Tibial nerve (tissue), 4 donors: ENCODE data around the gene NBEA. TPM values are rescaled to one million over a fixed set of nuclear protein-coding genes. Genes with fewer than 3 reads are reported as not detected.

Source experiments
- DNase-seq, 2 donors: peaks; one replicate each; pipeline ENCODE4 v3.0.0-alpha.2; 2019; ENCODE audit warnings: low spot score in 2 of 2
- H3K27ac ChIP-seq, 4 donors: fragments of 200-600 bp; sonication (generic) in 3 of 4; one replicate each; pipeline ENCODE4 v1.5.1; 2017 to 2019; ENCODE audit warnings: mild to moderate bottlenecking in 1 of 4
- H3K27me3 ChIP-seq, 2 donors: fragments of 200-600 bp; sonication (generic) in 1 of 2; one replicate each; pipeline versions ENCODE4 v1.5.1 to v1.6.0; 2017 to 2019
- H3K36me3 ChIP-seq, 3 donors: fragments of 200-600 bp; sonication (generic); one replicate each; pipeline ENCODE4 v1.5.1; 2018 to 2019
- H3K4me1 ChIP-seq, 4 donors: fragments of 200-600 bp; sonication (generic) in 3 of 4; one replicate each; pipeline ENCODE4 v1.5.1; 2017 to 2019
- H3K4me3 ChIP-seq, 4 donors: fragments of 200-600 bp; sonication (generic) in 3 of 4; one replicate each; pipeline ENCODE4 v1.5.1; 2017 to 2019; ENCODE audit warnings: mild to moderate bottlenecking in 1 of 4, moderate library complexity in 1 of 4
- H3K9me3 ChIP-seq, 4 donors: fragments of 200-600 bp; sonication (generic) in 3 of 4; one replicate each; pipeline ENCODE4 v1.5.1; 2017 to 2019
- EP300 ChIP-seq, 2 donors: sonication (generic); formaldehyde crosslinking; IDR thresholded peaks; one replicate each; pipeline ENCODE4 v1.6.1; 2017; ENCODE audit warnings: antibody characterized with exemption in 2 of 2, mild to moderate bottlenecking in 1 of 2
- POLR2A ChIP-seq, 2 donors: fragments of 450-650 bp; IDR thresholded peaks; one replicate each; pipeline ENCODE4 v1.6.1; 2017; ENCODE audit warnings: antibody characterized with exemption in 2 of 2, mild to moderate bottlenecking in 2 of 2, moderate library complexity in 2 of 2
- WGBS, 2 donors: methylation state at CpG; one replicate each; pipeline ENCODE4 v1.1.5; 2018; 5-methylcytosine and 5-hydroxymethylcytosine counted together
- total RNA-seq, 4 donors: library from RNA; depleted of rRNA; stranded (reverse); fragments of >200 nt; gene quantifications; one replicate each; pipeline ENCODE4 v1.1.0, GENCODE V29; 2016
- TF ChIP-seq, protein P1 (sequence below), 5 experiments: fragments of 200-600 bp in 3 of 5; fragments of 450-650 bp in 2 of 5; sonication (generic) in 3 of 5; IDR thresholded peaks; one replicate each; pipeline ENCODE4 v1.5.1; 2016 to 2019; ENCODE audit warnings: antibody characterized with exemption in 5 of 5, mild to moderate bottlenecking in 3 of 5, moderate library complexity in 2 of 5

The NBEA gene
- total RNA-seq, 4 donors from 2014 or later, result 9.0 to 11.9 (median 10.5) TPM

DNA sequence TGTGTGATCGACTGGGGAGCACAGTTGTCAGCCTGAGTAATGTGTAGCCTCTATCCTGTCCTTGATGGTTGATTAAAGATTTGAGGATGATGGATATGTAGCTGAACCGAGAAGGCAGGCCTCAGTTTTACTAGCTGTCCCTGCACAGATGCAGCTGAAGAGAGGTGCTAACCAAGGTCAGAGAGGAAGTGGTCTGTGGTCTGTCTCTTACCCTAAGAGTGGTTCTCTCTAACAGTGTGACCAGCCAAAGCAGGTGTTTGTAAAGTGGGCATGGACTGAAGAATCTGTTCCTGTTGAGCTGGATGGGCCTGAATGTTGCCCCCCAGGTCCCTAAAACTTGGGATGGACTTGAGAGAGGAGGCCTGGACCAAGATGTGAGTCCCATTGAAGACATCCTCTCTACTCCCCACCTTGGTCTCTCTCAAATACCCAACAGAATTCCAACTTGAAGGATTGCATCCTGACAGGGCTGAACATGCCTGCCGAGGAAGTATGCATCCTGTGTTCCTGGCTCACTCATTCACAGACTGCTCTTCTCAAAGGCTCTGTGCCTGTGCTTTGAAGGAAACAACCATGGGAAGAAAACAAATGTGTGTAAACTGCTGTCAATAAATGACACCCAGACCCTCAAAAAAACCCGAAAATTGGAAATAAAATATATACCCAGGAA lies 310.6 kb downstream of the NBEA start:
- Histone ChIP-seq H3K4me3 (no peak overlapping the region), H3K27ac (no peak overlapping the region), H3K9me3 (no peaks in the 10 kb centered on the region), H3K36me3 (peaks cover 0 to 55% (median 0%) of the 10 kb centered on the region in 3 donors), H3K4me1 (no peaks in the 10 kb centered on the region), H3K27me3 (no peaks in the 10 kb centered on the region)
- DNase-seq, result no peak
- 87 to 91% methylated on average over 4 of the region's 4 CpGs for WGBS, 2 donors
- TF ChIP-seq POLR2A (IDR thresholded peaks at IDR 0.05), result no peak
- TF ChIP-seq, protein P1, sequence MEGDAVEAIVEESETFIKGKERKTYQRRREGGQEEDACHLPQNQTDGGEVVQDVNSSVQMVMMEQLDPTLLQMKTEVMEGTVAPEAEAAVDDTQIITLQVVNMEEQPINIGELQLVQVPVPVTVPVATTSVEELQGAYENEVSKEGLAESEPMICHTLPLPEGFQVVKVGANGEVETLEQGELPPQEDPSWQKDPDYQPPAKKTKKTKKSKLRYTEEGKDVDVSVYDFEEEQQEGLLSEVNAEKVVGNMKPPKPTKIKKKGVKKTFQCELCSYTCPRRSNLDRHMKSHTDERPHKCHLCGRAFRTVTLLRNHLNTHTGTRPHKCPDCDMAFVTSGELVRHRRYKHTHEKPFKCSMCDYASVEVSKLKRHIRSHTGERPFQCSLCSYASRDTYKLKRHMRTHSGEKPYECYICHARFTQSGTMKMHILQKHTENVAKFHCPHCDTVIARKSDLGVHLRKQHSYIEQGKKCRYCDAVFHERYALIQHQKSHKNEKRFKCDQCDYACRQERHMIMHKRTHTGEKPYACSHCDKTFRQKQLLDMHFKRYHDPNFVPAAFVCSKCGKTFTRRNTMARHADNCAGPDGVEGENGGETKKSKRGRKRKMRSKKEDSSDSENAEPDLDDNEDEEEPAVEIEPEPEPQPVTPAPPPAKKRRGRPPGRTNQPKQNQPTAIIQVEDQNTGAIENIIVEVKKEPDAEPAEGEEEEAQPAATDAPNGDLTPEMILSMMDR (IDR thresholded peaks at IDR 0.05), result no peak
- no peak for TF ChIP-seq EP300 (IDR thresholded peaks at IDR 0.05)

DNA sequence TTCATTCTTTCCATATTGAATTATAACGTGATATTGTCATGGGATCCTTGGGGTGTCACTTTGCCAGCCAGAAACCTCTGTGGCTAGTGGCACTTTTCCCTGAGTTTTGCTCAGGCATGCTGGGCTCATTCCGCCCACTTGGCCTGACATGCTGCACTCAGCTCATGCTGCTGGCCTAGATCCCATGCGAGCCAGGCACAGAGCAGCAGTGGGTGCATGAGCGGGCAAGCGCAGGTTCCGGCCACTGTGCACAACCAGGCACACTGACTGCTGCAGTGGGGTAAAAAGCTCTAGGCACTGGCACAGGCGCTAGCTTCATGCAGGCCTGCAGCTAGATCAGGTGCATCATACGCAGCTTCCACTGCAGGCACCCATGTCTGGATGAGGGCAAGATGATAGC lies 313.2 kb downstream of the NBEA start:
- DNase-seq, result no peak
- TF ChIP-seq, protein P1 (IDR thresholded peaks at IDR 0.05), result no peak
- TF ChIP-seq EP300 (IDR thresholded peaks at IDR 0.05), result no peak
- no peak for TF ChIP-seq POLR2A (IDR thresholded peaks at IDR 0.05)
- H3K4me1 ChIP-seq, result no peaks in the 10 kb centered on the region
- WGBS, 2 donors, result 86 to 94% methylated on average over 6 to 8 of the region's 8 CpGs
- no peak overlapping the region for H3K4me3 ChIP-seq
- no peak overlapping the region for H3K27ac ChIP-seq
- no peaks in the 10 kb centered on the region for H3K27me3 ChIP-seq
- peaks cover 0 to 44% (median 0%) of the 10 kb centered on the region in 3 donors for H3K36me3 ChIP-seq
- H3K9me3 ChIP-seq, result no peaks in the 10 kb centered on the region

DNA sequence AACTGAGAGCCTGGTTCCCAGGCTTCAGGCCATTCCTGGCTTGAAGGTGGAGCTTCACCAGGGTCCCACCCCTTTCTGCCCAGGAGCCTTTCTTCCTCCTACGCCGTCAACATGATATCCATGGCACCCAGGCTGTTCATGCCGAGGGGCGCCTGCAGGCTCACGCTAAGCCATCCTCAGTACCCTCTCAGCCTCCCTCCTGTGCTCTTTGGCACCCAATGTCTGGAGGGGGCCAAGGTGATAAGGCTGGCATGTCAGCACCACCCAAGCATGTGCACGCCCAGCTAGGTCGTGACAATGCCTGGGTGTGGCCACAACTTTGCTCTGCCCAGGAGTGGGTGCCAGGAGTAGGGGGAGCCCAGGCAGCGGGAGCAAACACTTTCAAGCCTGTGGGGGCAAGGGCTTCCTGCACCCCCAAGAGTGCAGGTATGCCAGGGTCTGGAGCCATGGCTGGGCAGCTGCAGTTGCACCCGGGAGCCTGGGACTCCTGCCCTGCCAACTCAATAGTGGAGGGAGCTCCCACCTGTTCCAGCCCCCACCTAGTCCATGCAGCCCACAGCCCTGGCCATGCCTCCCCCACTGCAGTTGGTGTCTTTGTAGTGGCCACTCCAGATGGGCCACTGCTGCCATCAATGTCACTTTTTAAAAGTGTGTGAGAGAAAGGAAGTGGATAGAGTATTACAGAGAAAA lies 314.5 kb downstream of the NBEA start:
- 92 to 98% methylated on average over 9 of the region's 9 CpGs for WGBS, 2 donors
- peaks cover 0 to 35% (median 0%) of the 10 kb centered on the region in 3 donors for H3K36me3 ChIP-seq
- no peaks in the 10 kb centered on the region for H3K9me3 ChIP-seq
- no peak overlapping the region for H3K4me3 ChIP-seq
- TF ChIP-seq EP300 (IDR thresholded peaks at IDR 0.05) (no peak), POLR2A (IDR thresholded peaks at IDR 0.05) (no peak)
- TF ChIP-seq, protein P1 (IDR thresholded peaks at IDR 0.05), result no peak
- H3K27me3 ChIP-seq, result no peaks in the 10 kb centered on the region
- DNase-seq, result no peak
- no peaks in the 10 kb centered on the region for H3K4me1 ChIP-seq
- no peak overlapping the region for H3K27ac ChIP-seq

DNA sequence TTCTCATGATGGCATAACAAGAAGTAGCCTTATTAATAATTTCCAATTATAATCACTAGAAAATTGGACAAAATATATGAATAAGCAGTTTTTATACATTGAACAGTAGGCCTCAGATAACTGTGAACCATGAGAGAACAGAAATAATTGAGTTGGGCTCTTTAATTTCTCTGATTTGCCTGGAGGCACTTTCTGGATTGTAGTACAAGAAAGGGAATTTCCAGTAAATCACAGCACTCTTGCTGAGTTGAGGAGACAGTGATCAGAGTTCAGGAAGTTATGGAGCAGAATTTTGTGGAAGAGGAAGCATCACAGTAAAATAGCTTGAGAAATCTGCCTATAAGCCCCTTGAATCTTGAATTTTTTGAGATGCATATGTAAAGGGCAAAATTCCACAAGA lies 318.2 kb downstream of the NBEA start:
- H3K27ac ChIP-seq, result no peak overlapping the region
- no peaks in the 10 kb centered on the region for H3K27me3 ChIP-seq
- no peaks in the 10 kb centered on the region for H3K4me1 ChIP-seq
- peaks cover 0 to 5% (median 2%) of the 10 kb centered on the region in 4 donors for H3K9me3 ChIP-seq
- TF ChIP-seq, protein P1 (IDR thresholded peaks at IDR 0.05), result no peak
- no peak for TF ChIP-seq POLR2A (IDR thresholded peaks at IDR 0.05)
- no peak for TF ChIP-seq EP300 (IDR thresholded peaks at IDR 0.05)
- H3K4me3 ChIP-seq, result no peak overlapping the region
- DNase-seq, result no peak
- H3K36me3 ChIP-seq, result peaks cover 0 to 17% (median 0%) of the 10 kb centered on the region in 3 donors

DNA sequence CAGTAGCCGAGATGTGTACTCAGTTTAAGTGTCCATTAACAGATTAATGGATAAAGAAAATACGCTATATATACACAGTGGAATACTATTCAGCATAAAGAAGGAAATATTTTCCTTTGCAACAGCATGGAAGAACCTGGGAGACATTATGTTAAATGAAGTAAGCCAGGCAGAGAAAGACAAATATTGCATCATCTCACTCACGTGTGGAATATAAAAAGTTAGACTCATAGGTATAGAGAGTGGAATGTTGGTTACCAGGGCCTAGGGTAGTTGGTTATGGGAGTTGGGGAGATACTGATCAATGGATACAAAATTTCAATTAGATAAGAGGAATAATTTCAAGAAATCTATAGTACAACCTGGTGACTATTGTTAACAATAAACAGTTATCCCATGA lies 324.3 kb downstream of the NBEA start:
- Histone ChIP-seq H3K9me3 (peaks cover 0 to 12% (median 4%) of the 10 kb centered on the region in 4 donors), H3K36me3 (no peaks in the 10 kb centered on the region), H3K27me3 (no peaks in the 10 kb centered on the region), H3K4me3 (no peak overlapping the region), H3K4me1 (no peaks in the 10 kb centered on the region), H3K27ac (no peak overlapping the region)
- TF ChIP-seq, protein P1 (IDR thresholded peaks at IDR 0.05), result no peak
- no peak for TF ChIP-seq POLR2A (IDR thresholded peaks at IDR 0.05)
- TF ChIP-seq EP300 (IDR thresholded peaks at IDR 0.05), result no peak
- 87 to 89% methylated on average over 3 of the region's 3 CpGs for WGBS, 2 donors
- no peak for DNase-seq
